Left lobe of liver (tissue), 2 donors: Measurements from ENCODE around the gene KIAA1755. TPM values are rescaled to one million over a fixed set of nuclear protein-coding genes. Genes with fewer than 3 reads are reported as not detected.

Source experiments
- ATAC-seq: fragments of 200-7000 bp; cut with Tn5 transposase; one replicate; pipeline ENCODE4 v1.9.1; 2020; ENCODE audit warnings: mild to moderate bottlenecking, moderate library complexity
- DNase-seq: peaks from one replicate; pipeline ENCODE4 v3.0.0-alpha.2; 2020; ENCODE audit warnings: low spot score
- total RNA-seq: library from RNA; stranded (reverse); gene quantifications from one replicate; pipeline ENCODE4 v1.2.1, GENCODE V29; 2021
- donor health status: DM: no; HTN: no; CAD: no; lungs with moderate emphysema.
- donor health status: DM: no; HTN: yes; CAD: no.

KIAA1755 gene
- total RNA-seq, 1 donor from 2014 or later: 2.7 TPM

DNA sequence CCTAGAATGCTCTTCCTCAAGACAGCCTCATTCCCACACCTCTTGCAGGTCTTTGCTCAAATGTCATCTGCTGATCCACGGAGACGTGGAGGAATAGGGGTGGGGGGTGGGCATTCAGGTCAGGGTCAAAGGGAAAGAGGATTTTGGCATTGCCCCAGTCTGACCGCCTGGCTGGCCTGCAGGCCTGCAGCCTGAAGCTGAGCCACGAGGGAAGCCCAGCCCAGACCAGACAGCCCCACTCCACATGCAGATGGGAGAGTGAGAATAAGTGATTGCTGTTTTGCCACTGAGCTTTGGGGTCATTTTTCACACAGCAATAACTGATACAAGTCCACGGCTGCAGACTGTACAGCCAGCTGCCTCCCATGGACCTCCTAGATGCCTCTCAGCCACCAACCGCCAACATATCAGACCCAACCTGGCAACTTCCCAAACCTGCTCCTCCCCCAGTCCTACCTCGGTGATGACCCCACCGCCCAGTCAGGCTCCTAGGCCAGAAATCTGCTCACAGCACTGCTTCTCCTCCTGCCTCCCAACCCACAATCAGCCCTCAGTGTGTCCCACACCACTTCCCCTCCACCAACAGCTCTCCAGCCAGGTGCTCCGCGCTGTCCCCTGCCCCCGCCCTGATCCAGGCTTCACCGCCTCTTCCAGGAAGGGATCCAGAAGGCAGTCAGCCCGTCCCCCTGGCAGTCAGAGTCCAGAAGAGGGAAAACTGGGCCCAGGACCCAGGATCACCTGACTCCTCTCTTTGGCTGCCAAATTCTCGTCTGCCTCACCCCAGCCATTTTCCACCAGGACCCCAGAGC lies 14.0 kb downstream of the KIAA1755 start:
- DNase-seq (peak; percentile 88), ATAC-seq (peak; percentile 96)

DNA sequence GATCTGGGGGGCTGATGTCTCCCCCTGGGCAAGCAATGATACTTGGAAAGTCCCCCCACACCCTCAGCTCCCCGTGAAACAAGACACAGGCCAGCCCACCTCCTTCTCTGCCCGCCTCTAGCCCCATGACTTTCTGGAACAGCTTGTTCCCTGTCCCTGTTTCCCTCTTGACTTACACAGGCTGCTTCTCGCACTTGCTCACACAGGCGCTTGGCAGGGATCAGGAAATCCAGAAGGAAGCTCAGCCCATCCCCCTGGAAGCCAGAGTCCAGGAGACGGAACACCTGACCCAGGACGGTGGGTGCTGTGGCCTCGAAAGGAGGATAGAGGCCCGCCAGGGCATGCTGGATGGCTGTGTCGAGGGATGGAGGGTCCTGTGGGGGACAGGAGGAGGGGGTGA lies 14.8 kb downstream of the KIAA1755 start:
- DNase-seq (no peak), ATAC-seq (peak; percentile 19)

DNA sequence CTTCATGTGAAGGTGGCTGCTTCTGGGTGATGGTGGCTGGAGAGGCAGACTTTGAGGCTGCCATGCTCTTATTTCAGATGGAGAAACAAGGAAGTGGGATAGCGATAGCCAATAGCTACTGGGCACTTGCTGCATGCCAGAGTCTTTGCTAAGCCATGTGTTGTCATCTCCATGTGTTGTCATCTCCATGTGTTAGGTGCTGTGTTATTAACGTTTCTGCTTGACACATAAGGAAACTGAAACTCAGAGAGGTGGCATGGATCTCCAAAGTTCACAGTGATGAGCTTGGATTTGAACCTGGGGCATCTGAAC lies 16.9 kb downstream of the KIAA1755 start:
- ATAC-seq (no peak), DNase-seq (no peak)

DNA sequence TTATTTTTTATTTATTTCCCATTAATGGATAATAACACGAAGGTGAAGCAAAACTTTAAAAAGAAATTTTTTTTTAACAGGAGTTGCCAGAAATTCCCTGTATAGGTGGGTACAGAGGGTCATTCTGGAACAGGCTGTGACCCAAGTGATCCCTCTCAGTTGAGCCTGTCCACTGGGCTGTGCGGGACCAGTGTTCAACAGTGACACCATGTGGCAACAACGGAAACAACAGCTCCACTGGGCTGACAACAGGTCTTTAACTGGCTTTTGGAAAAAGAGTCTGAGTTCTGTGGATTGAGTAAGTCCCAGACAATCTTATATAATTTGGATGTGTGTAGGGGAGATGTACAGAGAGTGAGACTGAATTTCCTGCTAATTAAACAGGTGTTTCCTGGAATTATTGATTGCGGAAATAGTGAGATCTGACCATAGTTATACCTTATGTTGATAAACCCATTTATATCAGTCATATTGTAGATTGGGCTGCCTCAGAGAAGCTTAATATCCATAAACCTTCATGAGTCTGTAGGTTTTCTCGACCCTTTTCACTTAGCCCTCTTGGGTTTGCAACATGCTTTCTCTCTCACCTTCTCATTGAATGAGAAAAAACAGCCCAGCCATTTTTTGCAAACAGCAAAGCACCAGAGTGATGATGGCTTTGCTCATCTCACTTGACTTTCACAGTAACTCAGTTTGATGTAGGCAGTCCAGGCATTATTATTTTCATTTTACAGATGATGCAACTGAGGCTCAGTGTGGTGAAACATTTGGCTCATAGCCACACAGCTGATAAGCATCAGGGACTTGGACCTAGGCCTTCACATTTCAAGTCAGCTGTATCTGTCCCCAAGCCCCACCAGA lies 17.5 kb downstream of the KIAA1755 start:
- DNase-seq (no peak), ATAC-seq (no peak)

DNA sequence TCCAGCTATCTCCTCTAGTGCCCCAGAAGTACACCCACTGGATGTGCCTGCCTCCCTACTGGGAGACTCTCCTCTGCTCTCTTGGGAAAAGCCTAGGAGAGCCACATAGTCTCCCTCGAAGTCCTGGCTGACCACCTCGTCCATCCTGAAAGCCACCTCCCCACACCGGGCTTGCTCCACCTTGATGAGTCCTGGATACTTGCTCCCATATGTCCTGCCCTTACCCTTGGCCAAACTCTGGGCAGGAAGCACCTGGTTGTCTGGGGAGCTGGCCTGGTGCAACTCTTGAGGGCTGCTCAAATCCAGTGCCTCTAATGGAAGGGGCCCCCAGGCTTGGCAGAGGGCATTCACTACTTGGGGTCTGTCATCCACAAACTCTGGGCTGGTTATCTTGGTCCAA lies 19.3 kb downstream of the KIAA1755 start:
- DNase-seq: no peak
- no peak for ATAC-seq

DNA sequence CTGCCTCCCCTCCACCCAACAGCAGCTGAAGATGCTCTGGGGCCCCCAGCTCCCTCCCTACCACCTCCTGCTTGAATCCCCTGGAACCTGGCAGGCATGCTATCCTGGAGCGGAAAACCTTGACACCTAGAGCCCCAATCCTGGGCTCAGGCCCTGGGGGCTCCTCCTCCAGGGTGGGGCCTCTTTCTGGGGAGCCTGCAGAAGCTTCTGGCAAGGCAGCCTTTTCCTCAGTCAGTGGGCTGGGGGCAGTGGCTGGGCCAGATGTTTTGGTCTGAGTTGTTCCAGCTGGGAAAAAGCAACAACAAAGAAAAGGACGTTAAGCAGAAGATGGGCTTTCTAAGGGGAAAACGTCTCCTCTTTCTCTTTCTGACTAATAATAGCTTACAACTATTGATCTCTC lies 21.1 kb downstream of the KIAA1755 start:
- DNase-seq: no peak
- no peak for ATAC-seq

DNA sequence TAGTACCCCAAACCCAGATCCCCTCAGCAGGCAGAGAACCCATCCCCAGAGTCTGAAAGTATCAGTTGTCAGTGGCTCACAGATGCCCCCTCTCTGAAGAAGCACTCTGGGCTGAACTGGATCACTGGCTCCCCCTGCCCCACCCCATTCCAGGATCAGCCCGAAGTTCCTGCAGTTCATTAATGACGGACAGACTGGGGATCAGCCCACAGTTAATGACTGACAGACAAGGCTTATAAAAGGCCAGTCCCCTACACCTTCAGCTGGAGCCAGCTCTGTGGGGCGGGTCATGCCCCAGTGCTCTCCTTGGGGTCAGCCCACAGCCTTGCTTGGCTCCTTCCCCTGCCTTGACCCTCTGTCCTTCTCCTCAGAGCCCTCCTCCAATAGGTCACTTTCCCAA lies 21.7 kb downstream of the KIAA1755 start:
- ATAC-seq (no peak), DNase-seq (no peak)

DNA sequence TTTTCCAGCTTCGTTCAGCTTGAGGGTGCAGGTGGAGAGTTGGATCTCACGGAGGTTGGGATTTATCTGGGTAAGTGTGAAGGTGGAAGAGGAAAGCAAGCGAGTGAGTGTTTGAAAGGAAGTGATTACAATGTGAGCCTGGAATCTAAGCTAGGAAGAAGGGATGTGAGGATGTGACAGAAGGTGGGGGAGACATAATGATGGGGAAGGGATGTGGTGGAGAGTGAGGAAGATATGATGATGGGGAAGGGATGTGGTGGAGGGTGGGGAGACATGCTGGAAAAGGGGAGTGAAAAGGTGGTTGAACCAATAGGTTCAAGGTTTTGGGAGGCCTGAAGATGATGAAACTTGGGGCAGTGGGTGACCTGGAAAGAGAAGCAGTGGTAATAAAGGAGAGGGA lies 23.2 kb downstream of the KIAA1755 start:
- ATAC-seq (no peak), DNase-seq (no peak)

DNA sequence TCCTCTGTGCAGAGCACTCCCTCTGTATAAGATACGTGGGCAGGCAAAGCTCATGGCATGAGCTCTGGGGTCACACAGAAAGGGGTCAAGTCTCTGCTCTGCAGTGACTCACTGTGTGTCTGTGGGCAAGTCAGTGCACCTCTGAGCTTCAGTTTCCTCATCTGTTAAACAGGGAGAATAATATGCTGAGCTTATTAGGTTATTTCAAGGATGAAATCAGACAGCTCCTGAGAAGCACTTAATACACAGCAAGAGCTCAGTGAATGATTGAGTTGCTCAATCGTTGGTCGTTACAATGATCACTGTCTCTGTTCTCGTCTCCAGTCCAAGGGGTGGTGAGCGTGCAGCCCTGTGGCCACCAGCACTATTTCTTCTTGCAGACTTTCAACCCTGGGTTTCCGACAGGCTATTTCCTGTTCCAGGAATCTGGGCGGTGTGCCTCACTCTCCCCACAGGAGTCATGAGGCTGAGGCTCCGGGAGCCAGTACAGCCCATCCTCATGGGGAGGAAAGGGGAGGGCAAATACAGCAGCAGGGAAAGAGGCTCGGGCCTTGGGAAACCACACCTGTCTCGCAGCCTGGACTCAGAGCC lies 28.9 kb downstream of the KIAA1755 start:
- DNase-seq (no peak), ATAC-seq (peak; percentile 21)

DNA sequence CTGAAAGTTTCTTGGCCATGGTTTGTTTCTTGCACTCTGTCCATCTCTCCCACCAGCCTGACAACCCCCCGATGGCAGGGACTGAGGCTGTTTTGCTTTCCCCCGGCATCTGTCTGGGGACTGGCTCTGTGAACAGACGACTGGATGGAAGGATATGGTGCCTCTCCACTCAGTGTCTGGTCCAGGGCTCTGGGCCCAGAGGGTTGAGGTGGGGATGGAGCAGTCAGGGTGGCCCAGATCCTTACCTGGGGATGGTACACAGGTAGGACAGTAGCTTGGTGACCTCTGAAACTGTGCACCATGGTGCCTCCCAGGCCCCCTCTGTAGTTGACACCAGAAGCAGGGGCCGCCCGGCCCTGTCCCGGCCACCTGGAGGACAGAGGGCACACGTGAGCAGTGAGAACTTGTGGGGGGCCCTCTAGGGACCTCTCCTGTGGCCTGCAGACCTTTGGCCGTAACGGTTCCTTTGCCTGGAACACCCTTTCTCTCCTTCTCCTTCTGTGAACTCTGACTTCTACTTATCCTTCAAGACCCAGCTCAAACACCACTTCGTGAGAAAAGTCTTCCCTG lies 29.5 kb downstream of the KIAA1755 start:
- DNase-seq (no peak), ATAC-seq (no peak)

DNA sequence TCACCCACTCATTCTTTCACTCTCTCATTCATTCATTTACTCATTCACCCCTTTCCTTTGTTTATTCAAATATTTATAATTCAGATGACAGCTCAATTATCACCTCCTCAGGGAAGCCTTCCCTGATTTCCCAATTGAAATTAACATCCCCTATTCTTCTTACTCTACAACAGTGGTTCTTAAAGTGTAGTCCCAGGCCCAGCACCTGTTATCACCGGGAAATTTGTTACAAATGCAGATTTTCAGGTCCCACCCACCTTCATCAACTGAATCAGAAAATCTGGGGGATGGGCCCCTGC lies 30.3 kb downstream of the KIAA1755 start:
- ATAC-seq: no peak
- no peak for DNase-seq

DNA sequence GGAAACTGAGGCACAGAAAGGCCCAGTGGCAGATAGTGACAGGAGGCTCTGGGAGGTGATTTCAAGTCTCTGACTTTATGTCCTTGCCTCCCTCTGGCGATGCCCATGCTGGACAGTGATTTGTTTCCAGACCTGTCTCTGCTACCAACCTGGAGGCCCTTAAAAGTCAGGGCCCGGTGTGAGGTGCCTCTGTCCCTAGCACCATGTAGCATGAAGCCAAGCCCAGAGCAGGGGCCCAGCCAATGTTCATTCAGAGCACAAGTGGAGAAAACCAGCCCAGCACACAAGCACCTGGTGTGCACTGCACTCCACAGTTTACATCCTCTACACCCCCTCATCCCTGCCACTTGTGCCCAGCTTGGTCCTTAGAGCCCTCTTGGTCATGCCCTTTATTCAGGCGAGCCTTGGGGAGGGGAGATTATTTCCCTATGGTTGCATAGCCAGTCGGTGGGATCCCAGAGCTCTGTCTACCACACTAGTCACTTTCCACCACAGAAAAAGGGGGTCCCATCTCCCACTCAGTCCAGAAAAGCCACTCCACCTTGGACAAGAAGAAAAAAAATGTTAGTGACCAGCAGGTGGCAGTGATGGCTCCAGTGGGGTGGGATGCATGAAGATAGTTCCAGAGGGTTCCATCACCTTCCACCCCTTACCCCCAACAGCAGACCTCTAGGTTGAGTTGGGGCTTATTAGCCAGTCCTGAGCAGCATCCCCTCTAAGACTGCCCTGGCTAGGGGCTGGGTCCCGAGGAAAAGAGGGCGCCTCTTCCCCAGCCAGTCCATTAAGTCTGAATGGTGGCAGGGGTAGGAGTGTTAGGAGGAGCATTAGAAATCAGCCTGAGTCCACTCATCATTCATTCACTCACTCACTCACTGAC lies 30.9 kb downstream of the KIAA1755 start:
- DNase-seq (no peak), ATAC-seq (peak; percentile 74)

DNA sequence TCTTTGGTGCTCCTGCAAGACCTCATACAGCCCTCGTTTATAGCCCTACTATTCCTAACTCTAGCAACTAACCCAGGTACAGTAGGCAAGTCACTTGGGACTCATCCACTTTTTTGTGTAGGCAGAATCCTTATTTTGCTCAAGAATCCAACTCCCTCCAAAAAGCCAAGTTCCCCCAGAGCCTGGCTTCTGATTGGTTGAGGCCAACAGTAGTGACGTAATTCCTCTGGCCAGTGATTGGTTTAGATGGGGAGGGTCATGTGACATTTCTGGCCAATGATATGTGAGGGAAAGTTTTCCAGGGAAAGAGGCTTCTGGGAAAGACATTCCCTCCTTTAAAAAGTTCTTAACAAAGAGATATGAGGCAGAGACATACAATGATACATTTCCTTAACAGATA lies 32.1 kb downstream of the KIAA1755 start:
- ATAC-seq (no peak), DNase-seq (no peak)

DNA sequence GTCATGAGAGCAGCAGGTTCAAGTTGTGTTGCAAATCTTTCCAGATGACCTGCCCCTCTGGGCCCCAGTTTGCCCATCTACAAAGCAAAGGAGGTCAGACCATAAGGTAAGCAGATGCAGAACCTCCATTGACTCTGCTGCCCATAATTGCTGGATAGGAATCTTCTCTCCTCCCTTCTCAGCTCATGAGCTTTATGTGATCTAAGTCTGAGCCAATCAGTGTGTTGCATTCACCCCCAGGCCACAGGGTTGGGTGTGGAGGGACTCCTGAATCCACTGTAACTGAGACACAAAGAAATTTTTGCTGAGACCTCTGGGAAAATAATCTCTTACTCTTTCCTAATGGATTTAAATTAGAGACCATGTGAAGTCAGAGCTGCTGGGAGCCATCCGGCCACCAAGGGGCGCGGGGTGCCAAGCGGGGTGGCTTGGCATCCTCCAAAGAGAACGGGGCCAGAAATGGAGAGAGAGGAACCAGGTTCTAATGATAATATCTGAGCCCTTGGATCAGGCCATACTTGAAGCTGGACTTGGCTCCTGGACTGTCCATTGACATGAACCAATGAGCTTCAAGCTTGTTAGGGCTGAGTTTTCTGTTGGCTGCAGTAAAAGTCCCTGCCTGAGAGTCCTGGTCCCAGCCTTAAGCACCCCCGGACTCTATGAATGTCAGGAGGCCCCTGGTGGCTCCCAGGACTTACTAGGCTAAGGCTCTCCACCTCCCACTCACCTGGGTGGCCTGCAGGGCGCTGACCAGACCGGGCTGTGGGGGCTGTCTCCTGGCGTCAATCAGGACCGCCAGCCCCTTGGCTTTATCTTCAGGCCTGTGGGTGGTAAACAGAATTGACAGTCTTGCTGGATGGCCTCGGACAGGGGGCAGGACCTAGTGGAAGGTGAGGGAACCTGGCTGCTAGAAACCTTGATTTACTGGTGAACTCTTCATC lies 32.8 kb downstream of the KIAA1755 start:
- DNase-seq (no peak), ATAC-seq (no peak)

DNA sequence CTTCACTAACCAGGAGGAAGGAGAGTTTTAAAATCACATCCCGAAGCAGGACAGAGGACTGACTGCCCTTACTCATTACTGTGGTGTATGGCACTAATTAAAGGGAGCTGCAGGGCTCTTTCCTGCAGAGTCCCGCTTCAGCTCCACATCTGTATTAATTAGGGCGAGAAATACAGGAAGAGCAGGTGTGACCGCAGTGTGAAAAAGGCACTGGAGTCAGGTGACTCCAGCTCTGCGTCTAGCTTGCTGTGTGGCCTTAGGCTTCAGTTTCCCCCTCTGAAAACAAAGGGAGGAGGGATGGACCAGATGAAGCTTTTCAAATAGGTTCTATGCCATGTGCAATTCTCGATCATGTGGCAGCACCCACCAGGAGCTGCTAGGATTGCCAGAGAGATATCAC lies 34.0 kb downstream of the KIAA1755 start:
- no peak for DNase-seq
- no peak for ATAC-seq

DNA sequence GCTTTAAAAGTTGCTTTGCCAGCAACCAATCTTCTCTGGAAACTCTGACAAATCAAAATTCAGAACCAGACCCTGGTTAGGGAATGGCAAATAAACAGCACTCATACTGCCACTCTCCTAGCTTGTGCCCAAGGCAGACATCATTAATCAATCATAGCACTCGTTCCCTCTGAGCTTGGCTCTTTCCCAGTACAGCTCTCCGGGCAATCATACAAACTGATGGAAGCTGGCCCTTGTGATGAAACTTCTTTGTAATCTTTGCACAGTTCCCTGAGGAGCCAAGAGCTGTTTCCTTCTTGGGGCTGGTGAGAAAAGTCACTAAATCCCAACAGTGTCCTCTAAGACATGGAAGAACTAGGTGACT lies 34.7 kb downstream of the KIAA1755 start:
- ATAC-seq: peak; percentile 12

DNA sequence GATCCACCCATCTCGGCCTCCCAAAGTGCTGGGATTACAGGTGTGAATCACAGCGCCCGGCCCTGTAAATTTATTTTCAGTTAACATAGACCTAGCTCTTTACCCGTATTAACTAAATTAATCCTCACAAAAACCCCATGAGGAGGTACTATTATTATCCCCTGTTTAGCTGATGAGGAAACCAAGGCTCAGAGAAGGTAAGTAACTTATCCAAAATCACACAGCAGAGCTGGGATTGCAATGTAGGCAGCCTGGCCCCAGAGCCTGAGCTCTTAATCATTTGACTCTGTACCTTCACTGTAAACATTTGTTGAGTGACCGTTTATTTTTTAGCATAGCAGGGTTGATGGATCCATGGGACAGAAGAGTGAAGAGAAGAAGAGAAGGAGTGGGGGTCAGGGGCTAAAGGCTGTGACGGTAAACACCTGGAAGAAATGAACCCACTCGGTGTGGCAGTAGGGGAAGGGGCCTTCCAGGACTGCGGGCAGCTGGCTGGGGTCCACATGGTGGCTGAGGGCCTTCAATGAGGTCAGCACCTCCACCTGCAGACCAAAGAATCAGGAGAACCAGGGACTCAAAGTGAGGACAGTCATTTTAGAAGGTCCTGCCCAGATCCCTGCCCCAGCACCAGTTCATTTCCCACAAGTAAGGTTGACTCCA lies 35.2 kb downstream of the KIAA1755 start:
- DNase-seq: no peak
- no peak for ATAC-seq

More for the DNA sequence above, 34.7 kb downstream of the KIAA1755 start:
- DNase-seq: no peak

DNA sequence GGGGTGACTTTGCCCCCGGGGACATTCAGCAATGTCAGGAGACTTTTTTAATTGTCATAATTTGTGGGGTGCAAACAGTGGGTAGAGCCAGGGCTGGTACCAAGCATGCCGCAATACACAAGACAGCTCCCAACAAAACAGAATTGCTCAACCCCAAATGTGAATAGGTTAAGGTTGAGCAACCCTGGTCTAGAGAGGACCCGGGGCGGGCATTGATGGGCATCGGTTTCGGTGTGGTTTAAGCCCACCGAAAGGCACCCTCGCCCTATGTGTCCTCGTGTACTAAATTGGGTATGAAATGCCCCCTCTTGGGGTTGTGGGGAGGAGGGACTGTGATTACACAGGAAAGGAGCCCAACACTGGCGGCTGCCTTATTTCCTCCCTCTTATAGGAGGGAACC lies 36.0 kb downstream of the KIAA1755 start:
- DNase-seq (no peak), ATAC-seq (peak; percentile 27)

DNA sequence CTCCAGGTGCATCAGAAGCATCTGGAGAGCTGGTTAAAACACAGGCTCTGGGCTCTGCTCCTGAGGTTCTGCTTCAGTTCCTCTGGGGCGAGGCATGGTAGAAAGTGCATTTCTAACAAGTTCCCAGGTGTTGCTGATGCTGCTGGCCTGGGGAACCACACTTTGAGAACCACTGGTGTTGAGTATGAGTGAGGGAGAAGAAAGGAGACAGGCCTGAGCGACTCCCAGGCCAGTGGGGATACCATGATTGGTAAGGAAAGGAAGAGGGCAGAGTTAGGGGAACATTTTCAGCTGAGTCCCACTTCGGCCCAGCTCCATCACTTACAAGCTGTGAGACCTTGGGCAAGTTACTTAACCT lies 36.8 kb downstream of the KIAA1755 start:
- no peak for ATAC-seq
- DNase-seq: no peak
